HUES6 (cell line): ENCODE results near the gene RBM28.
A peak's percentile ranks its signal among the peaks of the same experiment; 100 is the strongest.

ENCODE experiments used
- H3K27ac ChIP-seq: 2 replicates; pipeline ENCODE4 v1.7.0; 2013; ENCODE audit warnings: low read depth, mild to moderate bottlenecking, low read length, inconsistent platforms
- H3K27me3 ChIP-seq: 2 replicates; pipeline ENCODE4 v1.6.1; 2013; ENCODE audit warnings: low read length; ENCODE audit not compliant: control insufficient read depth, insufficient read depth
- H3K36me3 ChIP-seq: 2 replicates; pipeline ENCODE4 v1.6.1; 2013; ENCODE audit warnings: low read length; ENCODE audit not compliant: control insufficient read depth, insufficient read depth
- H3K4me1 ChIP-seq: 2 replicates; pipeline ENCODE4 v1.6.1; 2013; ENCODE audit warnings: low read length; ENCODE audit not compliant: control insufficient read depth, insufficient read depth
- H3K4me3 ChIP-seq: 2 replicates; pipeline ENCODE4 v1.5.1; 2013; ENCODE audit warnings: low read depth, low read length
- H3K9ac ChIP-seq: one replicate; pipeline ENCODE4 v1.6.1; 2013; ENCODE audit warnings: mild to moderate bottlenecking, low read length
- H3K9me3 ChIP-seq: 2 replicates; pipeline ENCODE4 v1.6.1; 2013; ENCODE audit warnings: low read depth, low read length; ENCODE audit not compliant: control insufficient read depth, insufficient read depth

RBM28 gene

GRCh38 chr7:128268233-128268632, 75.5 kb downstream of the RBM28 start:
- H3K27ac ChIP-seq: no peak overlapping the region
- no peak overlapping the region for H3K9ac ChIP-seq
- peaks cover 5% of the 10 kb centered on the region; the same call in 1 of the 2 replicates for H3K27me3 ChIP-seq
- no peaks in the 10 kb centered on the region for H3K36me3 ChIP-seq
- H3K9me3 ChIP-seq: no peaks in the 10 kb centered on the region
- no peak overlapping the region for H3K4me3 ChIP-seq
- peaks cover 41% of the 10 kb centered on the region for H3K4me1 ChIP-seq

- Histone ChIP-seq H3K4me3 (peak overlapping the region; percentile 52), H3K9ac (peak overlapping the region; percentile 80), H3K36me3 (no peaks in the 10 kb centered on the region), H3K9me3 (no peaks in the 10 kb centered on the region), H3K27ac (peak overlapping the region; percentile 79; the same call in 1 of the 2 replicates), H3K27me3 (peaks cover 5% of the 10 kb centered on the region; the same call in 1 of the 2 replicates), H3K4me1 (peaks cover 34% of the 10 kb centered on the region)
Measured at GRCh38 chr7:128267595-128267924, 76.1 kb downstream of the RBM28 start.

GRCh38 chr7:128266883-128267594, 76.7 kb downstream of the RBM28 start:
- Histone ChIP-seq H3K4me3 (peak overlapping the region; percentile 52), H3K9me3 (no peaks in the 10 kb centered on the region), H3K36me3 (no peaks in the 10 kb centered on the region), H3K4me1 (peaks cover 30% of the 10 kb centered on the region), H3K27ac (peak overlapping the region; percentile 79), H3K27me3 (peaks cover 5% of the 10 kb centered on the region; the same call in 1 of the 2 replicates), H3K9ac (peak overlapping the region; percentile 80)

- H3K9me3 ChIP-seq: no peaks in the 10 kb centered on the region
- peaks cover 5% of the 10 kb centered on the region; the same call in 1 of the 2 replicates for H3K27me3 ChIP-seq
- peak overlapping the region; percentile 80 for H3K9ac ChIP-seq
- peaks cover 26% of the 10 kb centered on the region for H3K4me1 ChIP-seq
- peak overlapping the region; percentile 79; the same call in 1 of the 2 replicates for H3K27ac ChIP-seq
- H3K36me3 ChIP-seq: no peaks in the 10 kb centered on the region
- H3K4me3 ChIP-seq: no peak overlapping the region
Measured at GRCh38 chr7:128266529-128266882, 77.2 kb downstream of the RBM28 start.

GRCh38 chr7:128265906-128266300, 77.8 kb downstream of the RBM28 start:
- Histone ChIP-seq H3K4me3 (no peak overlapping the region), H3K9me3 (no peaks in the 10 kb centered on the region), H3K27ac (no peak overlapping the region), H3K27me3 (peaks cover under 1% of the 10 kb centered on the region; the same call in 1 of the 2 replicates), H3K4me1 (peaks cover 26% of the 10 kb centered on the region), H3K36me3 (no peaks in the 10 kb centered on the region), H3K9ac (no peak overlapping the region)

GRCh38 chr7:128265156-128265905, 78.4 kb downstream of the RBM28 start:
- no peaks in the 10 kb centered on the region for H3K36me3 ChIP-seq
- no peak overlapping the region for H3K4me3 ChIP-seq
- H3K4me1 ChIP-seq: peaks cover 30% of the 10 kb centered on the region
- H3K9me3 ChIP-seq: no peaks in the 10 kb centered on the region
- no peaks in the 10 kb centered on the region for H3K27me3 ChIP-seq
- no peak overlapping the region for H3K9ac ChIP-seq
- H3K27ac ChIP-seq: no peak overlapping the region

GRCh38 chr7:128264477-128264876, 79.2 kb downstream of the RBM28 start:
- Histone ChIP-seq H3K27ac (no peak overlapping the region), H3K36me3 (no peaks in the 10 kb centered on the region), H3K9ac (no peak overlapping the region), H3K4me3 (no peak overlapping the region), H3K27me3 (no peaks in the 10 kb centered on the region), H3K9me3 (no peaks in the 10 kb centered on the region), H3K4me1 (peaks cover 39% of the 10 kb centered on the region)

- no peaks in the 10 kb centered on the region for H3K36me3 ChIP-seq
- H3K4me1 ChIP-seq: peaks cover 44% of the 10 kb centered on the region
- H3K9ac ChIP-seq: no peak overlapping the region
- H3K4me3 ChIP-seq: no peak overlapping the region
- no peaks in the 10 kb centered on the region for H3K9me3 ChIP-seq
- no peak overlapping the region for H3K27ac ChIP-seq
- H3K27me3 ChIP-seq: no peaks in the 10 kb centered on the region
Measured at GRCh38 chr7:128263420-128263819, 80.3 kb downstream of the RBM28 start.

GRCh38 chr7:128262273-128263028, 81.3 kb downstream of the RBM28 start:
- Histone ChIP-seq H3K27ac (no peak overlapping the region), H3K9me3 (no peaks in the 10 kb centered on the region), H3K4me3 (no peak overlapping the region), H3K9ac (no peak overlapping the region), H3K27me3 (no peaks in the 10 kb centered on the region), H3K4me1 (peaks cover 36% of the 10 kb centered on the region), H3K36me3 (no peaks in the 10 kb centered on the region)

- peaks cover 18% of the 10 kb centered on the region for H3K4me1 ChIP-seq
- H3K9me3 ChIP-seq: no peaks in the 10 kb centered on the region
- no peak overlapping the region for H3K4me3 ChIP-seq
- no peaks in the 10 kb centered on the region for H3K36me3 ChIP-seq
- no peak overlapping the region for H3K27ac ChIP-seq
- H3K9ac ChIP-seq: no peak overlapping the region
- no peaks in the 10 kb centered on the region for H3K27me3 ChIP-seq
Measured at GRCh38 chr7:128260069-128260795, 83.5 kb downstream of the RBM28 start.
